T-helper 9 cell (primary cell): Measurements from ENCODE around the gene BCL11A.

ENCODE experiments used
- DNase-seq: peaks from one replicate; pipeline ENCODE4 v3.0.0-alpha.2; 2020
- total RNA-seq, 2 donors: gene quantifications; one replicate each; lab custom pipeline; 2026; lab: John Stamatoyannopoulos, UW

BCL11A gene
- 0 to 0.07 reads per million in 2 donors for total RNA-seq

- no peak for DNase-seq
Observed at GRCh38 chr2:60553495-60554073, at the start of gene BCL11A. BCL11A (minus strand) TSS chr2:60553654; CDS start chr2:60553270, 384 bp downstream.

- DNase-seq: no peak
Observed at GRCh38 chr2:60602828-60603532, 49.5 kb upstream of the BCL11A start.

- DNase-seq: no peak
Observed at GRCh38 chr2:60602388-60602787, 48.9 kb upstream of the BCL11A start.

- no peak for DNase-seq
Observed at GRCh38 chr2:60598271-60598670, 44.8 kb upstream of the BCL11A start.

- no peak for DNase-seq
Observed at GRCh38 chr2:60597346-60597745, 43.9 kb upstream of the BCL11A start.

- no peak for DNase-seq
Observed at GRCh38 chr2:60596411-60596810, 43.0 kb upstream of the BCL11A start.

GRCh38 chr2:60595953-60596352 lies 42.5 kb upstream of the BCL11A start:
- DNase-seq: no peak

- DNase-seq: no peak
Observed at GRCh38 chr2:60589104-60589503, 35.6 kb upstream of the BCL11A start.

GRCh38 chr2:60586081-60586480 lies 32.6 kb upstream of the BCL11A start:
- no peak for DNase-seq

- no peak for DNase-seq
Observed at GRCh38 chr2:60585276-60585675, 31.8 kb upstream of the BCL11A start.

GRCh38 chr2:60583604-60584003 lies 30.1 kb upstream of the BCL11A start:
- no peak for DNase-seq

- peak; percentile 31 for DNase-seq
Observed at GRCh38 chr2:60581433-60582282, 28.2 kb upstream of the BCL11A start.

- DNase-seq: no peak
Observed at GRCh38 chr2:60577682-60578283, 24.3 kb upstream of the BCL11A start.

- no peak for DNase-seq
Observed at GRCh38 chr2:60573251-60573650, 19.8 kb upstream of the BCL11A start.

- no peak for DNase-seq
Observed at GRCh38 chr2:60570251-60570650, 16.8 kb upstream of the BCL11A start.

- no peak for DNase-seq
Observed at GRCh38 chr2:60569680-60570111, 16.2 kb upstream of the BCL11A start.

GRCh38 chr2:60567919-60568768 lies 14.7 kb upstream of the BCL11A start:
- DNase-seq: no peak

GRCh38 chr2:60567096-60567495 lies 13.6 kb upstream of the BCL11A start:
- DNase-seq: no peak

- DNase-seq: no peak
Observed at GRCh38 chr2:60565472-60565871, 12.0 kb upstream of the BCL11A start.

- DNase-seq: no peak
Observed at GRCh38 chr2:60560734-60561644, 7.5 kb upstream of the BCL11A start.

GRCh38 chr2:60559880-60560279 lies 6.4 kb upstream of the BCL11A start:
- no peak for DNase-seq
